Activated CD4-positive, alpha-beta T cell treated with anti-CD3 and anti-CD28 coated beads, Interleukin-2, amount 10 ng/mL, durations not matched to agents 7 days and 5 days (primary cell): Measurements from ENCODE around the gene STUM. TPM values are rescaled to one million over a fixed set of nuclear protein-coding genes. Genes with fewer than 3 reads are reported as not detected.
"Not testable (repeated sequence)": the region's sequence is repeated elsewhere in the genome, so short reads cannot be mapped to it uniquely, and the experiment has no call there.

Source experiments
- CTCF ChIA-PET: fragments of 350-600 bp; sonication (Branson Sonifier 250); formaldehyde crosslinking; loops from one replicate; lab custom pipeline; 2021; ENCODE audit warnings: antibody characterized with exemption; lab: Charles Lee
- POLR2A ChIA-PET: fragments of 350-600 bp; sonication (Branson Sonifier 250); formaldehyde crosslinking; loops from one replicate; lab custom pipeline; 2021; ENCODE audit warnings: antibody characterized with exemption; lab: Charles Lee
- DNase-seq: peaks from one replicate; pipeline ENCODE4 v3.0.0-alpha.2; 2020
- H3K27ac Mint-ChIP-seq: one replicate; pipeline ENCODE4 v1.8.0; 2021; ENCODE audit warnings: mild to moderate bottlenecking, moderate library complexity, mixed read lengths
- H3K27me3 Mint-ChIP-seq: one replicate; pipeline ENCODE4 v1.8.0; 2021; ENCODE audit warnings: mixed read lengths
- H3K36me3 Mint-ChIP-seq: one replicate; pipeline ENCODE4 v1.8.0; 2021; ENCODE audit warnings: low read depth, mixed read lengths
- H3K4me1 Mint-ChIP-seq: one replicate; pipeline ENCODE4 v1.8.0; 2021; ENCODE audit warnings: mixed read lengths
- H3K4me3 Mint-ChIP-seq: one replicate; pipeline ENCODE4 v1.8.0; 2021; ENCODE audit warnings: mild to moderate bottlenecking, moderate library complexity, mixed read lengths
- H3K9me3 Mint-ChIP-seq: one replicate; pipeline ENCODE4 v1.8.0; 2021; ENCODE audit warnings: mixed read lengths
- total RNA-seq, 2 experiments: library from RNA; stranded (reverse); gene quantifications; one replicate each; pipeline ENCODE4 v1.2.3, GENCODE V29; 2021

Gene STUM
- total RNA-seq, 2 experiments from 2014 or later: not detected

GRCh38 chr1:226617719-226618118, 69.2 kb downstream of the STUM start:
- H3K9me3 Mint-ChIP-seq, H3K4me1 Mint-ChIP-seq, H3K4me3 Mint-ChIP-seq, POLR2A ChIA-PET, H3K27ac Mint-ChIP-seq, DNase-seq, H3K27me3 Mint-ChIP-seq, H3K36me3 Mint-ChIP-seq: not testable (repeated sequence)
- CTCF ChIA-PET: interaction anchor here (1.2 to 2.2 kb wide), 2 partner anchors 9 kb away, joined by 4 to 6 read pairs; no protein-coding TSS in a partner anchor

DNA sequence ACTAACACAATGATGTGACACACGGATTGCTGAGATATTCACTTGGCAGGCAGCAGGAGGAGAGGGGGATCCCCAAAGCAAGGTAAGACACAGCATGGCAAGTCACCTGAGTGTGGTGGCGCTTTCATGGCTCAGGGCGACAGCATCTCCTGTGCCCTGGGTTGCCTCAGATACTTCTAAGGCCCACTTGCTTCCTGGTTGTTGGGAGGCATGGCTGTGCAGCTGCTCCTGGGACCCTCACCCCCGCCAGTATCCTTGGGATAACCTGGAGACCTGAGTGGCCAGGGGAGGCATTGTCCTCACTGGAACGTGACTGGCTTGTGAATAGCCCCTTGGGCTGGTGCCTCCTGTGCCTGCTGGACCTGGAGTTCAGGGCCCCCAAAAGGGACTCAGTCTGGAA, 69.8 kb downstream of the STUM start:
- H3K27ac Mint-ChIP-seq: no peak overlapping the region
- no peak overlapping the region for H3K4me3 Mint-ChIP-seq
- DNase-seq: no peak
- ChIA-PET POLR2A (no interaction called here), CTCF (interaction anchor here (1.2 to 2.2 kb wide), 2 partner anchors 8 to 9 kb away, joined by 4 to 6 read pairs; no protein-coding TSS in a partner anchor)
- no peaks in the 10 kb centered on the region for H3K9me3 Mint-ChIP-seq
- peaks cover 5% of the 10 kb centered on the region for H3K27me3 Mint-ChIP-seq
- no peaks in the 10 kb centered on the region for H3K36me3 Mint-ChIP-seq
- H3K4me1 Mint-ChIP-seq: no peaks in the 10 kb centered on the region

DNA sequence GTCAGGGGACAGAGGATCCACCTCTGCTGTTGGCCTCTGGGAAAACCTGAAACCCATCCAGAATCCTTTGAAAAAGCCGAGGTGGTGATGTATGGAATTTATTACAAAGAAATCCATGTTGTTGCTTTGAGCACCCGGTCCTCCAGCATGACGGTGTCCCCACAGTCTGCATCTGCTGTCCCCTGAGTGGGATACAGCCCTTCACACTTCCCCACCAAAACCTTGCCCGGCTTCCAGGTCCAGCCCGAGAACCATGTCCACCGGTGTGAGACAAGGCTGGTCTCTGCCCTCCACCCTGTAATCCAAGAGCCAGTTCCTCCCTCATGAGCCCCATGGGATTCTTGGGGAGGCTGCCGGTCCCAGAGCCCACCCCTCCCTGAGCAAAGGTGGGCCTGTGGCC, 70.5 kb downstream of the STUM start:
- Mint-ChIP-seq H3K4me3 (no peak overlapping the region), H3K36me3 (no peaks in the 10 kb centered on the region), H3K27ac (no peak overlapping the region), H3K27me3 (peaks cover 3% of the 10 kb centered on the region), H3K4me1 (no peaks in the 10 kb centered on the region), H3K9me3 (no peaks in the 10 kb centered on the region)
- ChIA-PET POLR2A (no interaction called here), CTCF (interaction anchor here (2.2 kb wide), 1 partner anchor 10 kb away, joined by 6 read pairs; no protein-coding TSS in a partner anchor)
- DNase-seq: no peak

DNA sequence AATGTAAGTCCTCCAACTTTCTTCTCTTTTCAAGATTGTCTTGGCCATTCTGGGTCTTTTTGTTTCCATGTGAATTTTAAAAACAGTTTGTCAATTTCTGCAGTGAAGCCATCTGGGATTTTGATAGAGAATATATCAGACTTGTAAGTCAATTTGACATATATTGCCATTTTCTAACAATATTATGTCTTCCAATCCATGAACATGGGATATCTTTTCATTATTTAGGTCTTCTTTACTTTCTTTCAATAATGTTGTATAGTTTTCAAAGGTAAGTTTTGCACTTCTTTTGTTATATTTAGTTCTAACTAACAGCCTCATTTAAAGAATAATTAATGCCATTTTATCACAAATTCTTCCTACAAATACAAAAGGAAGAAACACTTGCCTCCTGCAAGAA, 73.4 kb downstream of the STUM start:
- H3K4me3 Mint-ChIP-seq: no peak overlapping the region
- ChIA-PET CTCF (no interaction called here), POLR2A (no interaction called here)
- H3K36me3 Mint-ChIP-seq: peaks cover 4% of the 10 kb centered on the region
- DNase-seq: no peak
- H3K27me3 Mint-ChIP-seq: peaks cover 1% of the 10 kb centered on the region
- H3K9me3 Mint-ChIP-seq: no peaks in the 10 kb centered on the region
- peaks cover 11% of the 10 kb centered on the region for H3K4me1 Mint-ChIP-seq
- no peak overlapping the region for H3K27ac Mint-ChIP-seq

- ChIA-PET CTCF (interaction anchor here (0.6 to 1.3 kb wide), 3 partner anchors 38 to 203 kb away, joined by 3 to 4 read pairs (median 3); no protein-coding TSS in a partner anchor), POLR2A (interaction anchor here (0.6 kb wide), 1 partner anchor 294 kb away, joined by 3 read pairs; no protein-coding TSS in a partner anchor)
- Mint-ChIP-seq H3K27me3 (peaks cover 1% of the 10 kb centered on the region), H3K36me3 (peaks cover 4% of the 10 kb centered on the region), H3K4me3 (no peak overlapping the region), H3K9me3 (no peaks in the 10 kb centered on the region), H3K4me1 (peaks cover 18% of the 10 kb centered on the region), H3K27ac (no peak overlapping the region)
- DNase-seq: no peak
Observed at GRCh38 chr1:226624526-226624925, 76.0 kb downstream of the STUM start.

DNA sequence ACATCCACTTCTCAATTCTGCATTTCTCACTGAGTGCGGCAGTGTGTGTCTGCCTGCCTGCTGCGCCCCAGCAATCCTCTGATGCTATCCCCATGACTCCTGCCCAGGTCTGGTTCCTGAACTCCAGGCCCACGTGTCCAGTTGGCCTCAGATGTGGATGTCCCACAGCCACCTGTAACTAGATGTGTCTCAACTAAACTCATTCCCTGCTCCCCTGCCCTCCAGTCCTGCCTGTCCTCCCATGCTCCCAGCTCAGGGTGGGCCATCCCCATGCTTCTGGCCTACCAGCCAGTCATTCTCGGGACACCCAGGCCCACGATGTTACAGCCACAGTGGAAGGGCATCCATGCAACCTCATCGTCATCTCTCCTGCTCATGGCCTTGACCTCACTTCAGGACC, 76.8 kb downstream of the STUM start:
- Mint-ChIP-seq H3K9me3 (no peaks in the 10 kb centered on the region), H3K36me3 (peaks cover 8% of the 10 kb centered on the region), H3K4me3 (no peak overlapping the region), H3K27me3 (peaks cover 1% of the 10 kb centered on the region), H3K4me1 (peaks cover 18% of the 10 kb centered on the region), H3K27ac (no peak overlapping the region)
- ChIA-PET CTCF (interaction anchor here (0.6 to 2.6 kb wide), 3 partner anchors 17 to 201 kb away, joined by 3 to 11 read pairs (median 5); no protein-coding TSS in a partner anchor), POLR2A (no interaction called here)
- DNase-seq: no peak

- Mint-ChIP-seq H3K27ac (peak overlapping the region; percentile 21), H3K36me3 (peaks cover 12% of the 10 kb centered on the region), H3K27me3 (peaks cover 1% of the 10 kb centered on the region), H3K4me3 (no peak overlapping the region), H3K4me1 (peaks cover 20% of the 10 kb centered on the region), H3K9me3 (no peaks in the 10 kb centered on the region)
- DNase-seq: no peak
- ChIA-PET CTCF (interaction anchor here (0.6 to 2.6 kb wide), 34 partner anchors 8 to 1231 kb away, joined by 3 to 11 read pairs (median 4); no protein-coding TSS in a partner anchor), POLR2A (no interaction called here)
Observed at GRCh38 chr1:226625832-226626576, 77.4 kb downstream of the STUM start.

DNA sequence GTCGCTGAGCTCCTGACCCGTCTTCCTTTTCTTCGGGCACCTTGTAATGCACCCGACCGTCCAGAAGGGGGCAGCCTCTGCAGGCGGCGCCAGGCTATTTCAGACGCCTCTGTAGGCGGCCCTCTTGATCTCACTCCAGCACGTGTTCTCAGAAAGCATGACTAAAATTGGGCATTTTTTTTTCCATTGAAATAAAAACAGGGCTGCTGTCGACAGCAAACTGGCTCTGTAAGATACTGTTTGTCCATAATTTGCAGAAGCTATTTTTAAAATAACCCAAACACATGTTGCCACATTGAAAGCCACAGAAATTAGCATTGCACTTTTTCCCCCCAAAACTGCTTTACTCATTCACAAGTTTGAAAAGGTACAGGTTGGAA, 78.0 kb downstream of the STUM start:
- peak; percentile 79 for DNase-seq
- no peaks in the 10 kb centered on the region for H3K9me3 Mint-ChIP-seq
- peaks cover 20% of the 10 kb centered on the region for H3K4me1 Mint-ChIP-seq
- H3K4me3 Mint-ChIP-seq: no peak overlapping the region
- ChIA-PET POLR2A (no interaction called here), CTCF (interaction anchor here (0.6 to 2.6 kb wide), 35 partner anchors 9 to 1231 kb away, joined by 3 to 11 read pairs (median 4); no protein-coding TSS in a partner anchor)
- no peak overlapping the region for H3K27ac Mint-ChIP-seq
- H3K27me3 Mint-ChIP-seq: peaks cover 1% of the 10 kb centered on the region
- peaks cover 12% of the 10 kb centered on the region for H3K36me3 Mint-ChIP-seq

GRCh38 chr1:226627050-226627755, 78.6 kb downstream of the STUM start:
- H3K27ac Mint-ChIP-seq: no peak overlapping the region
- no peaks in the 10 kb centered on the region for H3K9me3 Mint-ChIP-seq
- CTCF ChIA-PET: interaction anchor here (0.6 to 2.6 kb wide), 19 partner anchors 8 to 281 kb away, joined by 3 to 11 read pairs (median 4); no protein-coding TSS in a partner anchor
- POLR2A ChIA-PET: no interaction called here
- no peaks in the 10 kb centered on the region for H3K27me3 Mint-ChIP-seq
- DNase-seq: no peak
- H3K4me3 Mint-ChIP-seq: no peak overlapping the region
- H3K4me1 Mint-ChIP-seq: peaks cover 22% of the 10 kb centered on the region
- peaks cover 14% of the 10 kb centered on the region for H3K36me3 Mint-ChIP-seq

GRCh38 chr1:226627924-226628611, 79.5 kb downstream of the STUM start:
- CTCF ChIA-PET: interaction anchor here (0.5 to 2.6 kb wide), 5 partner anchors 12 to 255 kb away, joined by 3 to 11 read pairs (median 5); no protein-coding TSS in a partner anchor
- DNase-seq: no peak
- H3K4me3 Mint-ChIP-seq: no peak overlapping the region
- peaks cover 28% of the 10 kb centered on the region for H3K4me1 Mint-ChIP-seq
- H3K9me3 Mint-ChIP-seq: no peaks in the 10 kb centered on the region
- POLR2A ChIA-PET: no interaction called here
- H3K27me3 Mint-ChIP-seq: no peaks in the 10 kb centered on the region
- H3K27ac Mint-ChIP-seq: no peak overlapping the region
- peaks cover 21% of the 10 kb centered on the region for H3K36me3 Mint-ChIP-seq

- H3K4me3 Mint-ChIP-seq: no peak overlapping the region
- peaks cover 34% of the 10 kb centered on the region for H3K4me1 Mint-ChIP-seq
- POLR2A ChIA-PET: no interaction called here
- peaks cover 27% of the 10 kb centered on the region for H3K36me3 Mint-ChIP-seq
- DNase-seq: no peak
- no peaks in the 10 kb centered on the region for H3K27me3 Mint-ChIP-seq
- CTCF ChIA-PET: interaction anchor here (1.4 to 2.8 kb wide), 3 partner anchors 20 to 199 kb away, joined by 5 to 11 read pairs (median 6); no protein-coding TSS in a partner anchor
- H3K27ac Mint-ChIP-seq: no peak overlapping the region
- no peaks in the 10 kb centered on the region for H3K9me3 Mint-ChIP-seq
Observed at GRCh38 chr1:226628612-226629155, 80.1 kb downstream of the STUM start.
